SIG-M5 (cell line): ENCODE measurements around the gene GJD4.

ENCODE experiments used
- DNase-seq: peaks from one replicate; lab custom pipeline; 2025; lab: John Stamatoyannopoulos, UW

The GJD4 gene

DNA sequence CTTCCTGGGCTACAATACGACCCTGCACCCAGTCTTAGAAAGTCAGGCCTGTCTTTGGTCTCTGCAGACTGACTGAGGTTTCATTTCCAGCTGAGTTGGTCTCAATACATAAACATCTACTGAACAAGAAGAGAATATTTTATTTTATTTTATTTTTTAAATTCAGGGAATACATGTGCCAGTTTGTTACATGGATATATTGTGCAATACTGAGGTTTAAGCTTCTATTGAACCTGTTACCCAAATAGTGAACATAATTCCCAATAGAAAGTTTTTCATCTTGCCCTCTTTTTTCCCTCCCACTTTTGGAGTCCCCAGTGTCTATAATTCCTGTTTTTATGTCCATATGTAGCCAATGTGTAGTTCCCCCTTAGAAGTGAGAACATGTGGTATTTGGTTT, 26.3 kb downstream of the GJD4 start:
- no peak for DNase-seq

DNA sequence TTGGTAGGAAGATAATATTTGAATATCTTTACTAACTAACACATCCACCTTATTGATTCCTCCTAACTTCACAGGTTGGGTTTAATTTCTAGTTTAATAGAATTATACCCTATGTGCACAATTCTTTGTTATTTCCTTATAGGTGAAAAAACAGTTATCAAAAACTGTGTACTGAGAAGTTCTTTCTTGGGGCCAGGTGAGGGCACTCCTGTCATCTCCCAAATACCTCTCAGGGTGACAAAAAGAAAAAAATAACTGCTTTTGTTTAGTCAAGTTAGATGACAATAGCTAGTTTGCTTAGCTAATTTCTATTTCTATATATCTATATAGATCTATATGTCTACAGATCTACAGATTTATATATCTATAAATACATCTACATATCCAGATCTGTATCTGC, 26.9 kb downstream of the GJD4 start:
- DNase-seq, result no peak

GRCh38 chr10:35633006-35633980, 28.2 kb downstream of the GJD4 start:
- DNase-seq, result no peak

GRCh38 chr10:35635576-35635975, 30.4 kb downstream of the GJD4 start:
- no peak for DNase-seq

DNA sequence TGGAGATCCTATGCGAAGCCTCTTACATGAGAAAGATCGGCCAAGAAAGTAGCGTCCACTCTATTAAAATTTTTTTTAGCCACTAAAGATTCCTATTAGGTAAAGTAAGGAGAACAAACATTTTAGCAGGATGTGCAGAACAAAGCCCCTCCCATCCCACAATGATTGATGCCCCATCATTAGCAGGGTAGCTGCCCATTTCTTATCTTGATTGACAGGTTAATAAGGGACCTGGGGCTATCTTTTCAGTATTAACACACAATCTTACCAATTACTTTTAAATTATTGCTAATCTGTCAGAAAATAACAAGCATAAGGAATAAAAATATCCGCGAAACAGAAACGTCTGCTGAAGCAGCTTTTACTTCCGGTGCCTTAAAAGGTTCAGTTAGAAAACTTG, 31.8 kb downstream of the GJD4 start:
- DNase-seq, result no peak

GRCh38 chr10:35637462-35637861, 32.3 kb downstream of the GJD4 start:
- no peak for DNase-seq

DNA sequence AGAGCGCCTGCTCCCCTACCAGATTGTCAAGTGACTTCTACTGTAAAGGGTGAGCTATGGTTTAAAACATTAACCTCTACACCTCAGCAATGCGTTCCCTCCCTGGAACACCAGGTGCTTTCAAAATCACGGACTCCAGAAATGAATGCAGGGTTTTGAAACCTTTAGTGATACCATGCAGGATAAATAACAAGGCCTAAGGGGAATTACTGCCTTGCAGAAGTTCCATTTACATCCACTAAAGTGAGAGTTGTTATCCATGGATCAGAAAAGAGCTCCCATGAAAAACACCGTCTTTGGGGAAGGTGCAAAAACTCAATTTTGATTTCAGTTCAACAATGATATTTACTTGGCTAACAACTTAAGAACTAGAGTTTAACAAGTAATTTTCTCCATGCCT, 33.0 kb downstream of the GJD4 start:
- DNase-seq, result no peak

DNA sequence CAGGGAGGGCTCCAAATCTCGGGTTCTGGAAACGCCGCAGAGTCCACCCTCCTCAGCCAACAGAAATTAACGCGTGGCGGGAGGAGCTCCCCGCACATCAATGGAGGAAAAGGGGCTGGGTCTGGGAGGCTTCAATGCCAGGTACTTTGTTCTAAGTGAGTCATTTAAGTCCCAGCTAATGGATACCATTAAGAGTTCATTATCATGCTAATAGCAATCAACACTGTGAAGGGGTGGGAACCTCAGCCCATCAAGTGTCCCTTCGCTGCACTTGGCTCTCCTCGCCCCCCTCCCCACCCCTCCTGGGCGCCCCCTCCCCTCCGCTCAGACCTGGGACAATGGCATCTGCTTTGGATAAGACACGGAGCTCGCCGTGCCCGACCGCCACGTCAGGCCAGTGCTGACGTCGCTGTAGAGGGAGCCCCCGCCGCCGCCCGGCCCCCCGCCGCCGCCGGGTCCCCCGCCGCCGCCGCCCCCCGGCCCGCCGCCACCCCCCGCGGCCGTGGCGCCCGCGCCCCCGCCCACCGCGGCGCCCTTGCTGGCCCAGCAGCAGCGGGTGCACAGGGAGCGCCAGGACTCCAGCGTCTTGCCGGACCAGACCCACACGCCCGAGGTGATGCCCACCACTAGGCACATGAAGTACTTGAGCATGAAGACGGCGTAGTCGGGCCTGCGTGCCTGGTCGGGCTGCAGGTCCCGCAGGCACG, 34.0 kb downstream of the GJD4 start:
- no peak for DNase-seq

DNA sequence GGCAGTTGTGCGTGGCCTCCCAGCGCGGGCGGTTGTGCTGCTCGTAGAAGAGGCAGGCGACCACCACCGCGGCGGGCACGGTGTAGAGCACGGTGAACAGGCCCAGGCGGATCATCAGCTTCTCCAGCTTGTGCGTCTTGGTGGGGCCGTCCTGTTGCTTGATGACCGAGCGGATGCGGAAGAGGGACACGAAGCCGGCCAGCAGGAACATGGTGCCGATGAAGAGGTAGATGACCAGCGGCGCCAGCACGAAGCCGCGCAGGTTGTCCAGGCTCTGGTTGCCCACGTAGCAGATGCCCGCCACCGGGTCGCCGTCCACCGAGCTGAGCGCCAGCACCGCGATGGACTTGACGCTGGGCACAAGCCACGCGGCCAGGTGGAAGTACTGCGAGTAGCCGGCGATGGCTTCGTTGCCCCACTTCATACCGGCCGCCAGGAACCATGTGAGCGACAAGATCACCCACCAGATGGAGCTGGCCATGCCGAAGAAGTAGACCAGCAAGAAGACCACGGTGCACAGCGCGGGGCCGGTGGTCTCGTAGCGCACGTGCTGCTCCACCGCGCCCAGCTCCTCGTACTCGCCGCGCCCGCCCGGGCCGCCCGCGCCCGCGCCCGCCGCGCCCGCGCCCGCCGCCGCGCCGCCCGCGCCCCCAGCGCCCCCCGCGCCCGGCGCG, 34.7 kb downstream of the GJD4 start:
- DNase-seq, result no peak

DNA sequence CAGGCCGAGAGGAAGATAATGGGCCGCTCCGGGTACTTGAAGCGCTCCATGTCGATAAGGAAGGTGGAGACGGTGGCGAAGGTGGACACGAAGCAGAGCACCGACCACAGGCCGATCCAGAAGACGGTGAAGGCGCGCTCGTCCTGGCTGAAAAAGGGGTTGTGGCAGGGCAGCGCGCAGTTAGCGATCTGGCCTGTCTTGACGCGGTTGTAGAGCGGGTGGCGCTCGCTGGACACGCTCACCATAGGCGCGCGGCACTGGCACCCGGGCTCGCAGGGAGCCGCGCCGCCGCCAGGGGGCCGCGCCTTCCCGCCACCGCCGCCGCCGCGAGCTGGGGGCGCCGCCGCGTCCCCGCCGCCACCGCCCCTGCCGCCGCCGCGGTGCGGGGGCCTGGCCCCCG, 35.3 kb downstream of the GJD4 start:
- no peak for DNase-seq

DNA sequence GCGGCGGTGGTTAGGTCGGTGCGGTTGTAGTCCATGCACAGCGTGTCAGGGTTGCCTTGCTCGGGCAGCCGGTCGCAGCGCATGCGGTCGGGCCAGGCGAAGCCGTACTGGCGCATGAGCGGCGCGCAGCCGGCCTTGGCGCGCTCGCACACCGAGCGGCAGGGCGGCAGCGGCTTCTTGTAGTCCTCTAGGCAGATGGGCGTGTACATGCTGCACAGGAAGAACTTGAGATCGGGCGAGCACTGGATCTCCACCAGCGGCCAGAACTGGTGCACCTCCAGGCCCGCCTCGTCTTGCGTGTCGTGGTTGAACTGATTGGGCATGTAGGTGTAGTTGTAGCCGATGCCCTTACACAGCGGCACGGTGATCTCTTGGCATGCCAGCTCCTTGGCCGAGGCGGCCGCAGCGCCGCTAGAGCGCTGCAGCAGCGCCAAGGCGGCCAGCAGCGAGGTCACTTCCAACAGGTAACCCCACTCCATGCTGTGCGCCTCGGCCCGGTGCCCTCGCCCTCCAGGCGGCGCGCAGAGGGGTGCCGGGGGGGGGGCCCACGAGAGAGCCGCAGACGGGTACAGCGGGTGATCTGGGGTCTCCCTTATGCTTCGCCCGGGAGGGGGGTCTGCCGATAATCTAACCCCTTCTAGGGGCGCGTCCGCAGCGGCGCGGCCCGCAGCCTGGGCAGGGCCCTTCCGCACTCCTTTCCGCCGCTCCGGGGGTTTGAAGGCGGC, 36.0 kb downstream of the GJD4 start:
- DNase-seq, result no peak

GRCh38 chr10:35641676-35642034, 36.5 kb downstream of the GJD4 start:
- DNase-seq, result no peak

DNA sequence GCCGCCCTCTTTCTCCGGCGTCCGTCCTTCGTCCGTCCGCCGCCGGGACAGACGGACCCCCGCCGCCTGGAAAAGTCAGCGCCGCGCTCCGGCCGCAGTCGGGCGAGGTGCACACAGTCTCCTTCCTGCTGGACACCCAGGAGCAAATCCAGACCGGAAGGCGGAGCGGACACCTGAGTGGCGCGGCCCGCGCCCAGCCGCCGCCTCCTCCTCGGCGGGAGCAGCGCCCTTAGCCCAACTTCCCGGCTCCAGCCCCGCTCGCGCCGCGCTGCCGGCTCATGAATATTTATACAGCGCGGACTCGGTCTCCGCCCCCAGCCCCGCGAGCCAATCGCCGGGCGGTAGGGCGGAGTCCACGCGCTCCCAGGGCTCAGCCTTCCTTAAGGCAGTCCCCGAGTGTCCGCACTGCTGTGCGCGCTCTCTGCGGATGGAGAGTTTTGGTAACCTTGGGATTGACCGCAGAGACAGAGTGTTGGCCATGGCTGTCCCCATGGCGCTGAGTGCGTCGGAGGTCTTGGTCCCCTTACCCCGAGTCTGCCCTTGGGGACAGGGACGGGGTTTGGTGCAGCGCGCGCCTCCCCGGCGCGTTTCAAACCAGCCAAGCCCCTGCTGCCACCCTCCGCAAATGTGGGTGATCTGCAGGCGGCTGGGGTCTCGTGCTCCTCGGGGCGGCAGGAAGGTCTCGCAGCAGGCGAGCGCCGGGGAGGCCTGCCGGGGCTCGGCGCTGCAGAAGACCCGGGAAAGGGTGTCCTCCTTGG, 37.1 kb downstream of the GJD4 start, which contains the start of gene FZD8:
FZD8 (minus strand) TSS at position 262 of the 758 bp plus-strand sequence. CDS start 867 bp downstream, outside the sequence.
- no peak for DNase-seq

DNA sequence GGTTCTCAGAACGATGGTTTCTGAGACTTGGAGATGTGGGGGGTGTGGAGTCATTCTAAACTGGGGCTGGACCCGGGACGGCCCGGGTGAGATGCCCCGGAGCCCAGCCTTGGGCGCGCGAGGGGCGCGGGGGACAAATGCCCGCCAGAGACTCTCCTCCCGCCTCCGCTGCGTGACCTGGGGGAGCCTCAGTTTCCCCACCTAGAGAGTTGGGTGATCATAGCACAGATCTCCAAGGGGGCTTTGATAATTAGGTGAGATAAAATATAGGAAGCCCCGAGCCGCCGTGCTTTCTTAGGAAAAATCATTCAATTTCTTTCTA, 37.6 kb downstream of the GJD4 start:
- DNase-seq, result no peak

GRCh38 chr10:35643151-35644049, 38.3 kb downstream of the GJD4 start:
- DNase-seq, result no peak

DNA sequence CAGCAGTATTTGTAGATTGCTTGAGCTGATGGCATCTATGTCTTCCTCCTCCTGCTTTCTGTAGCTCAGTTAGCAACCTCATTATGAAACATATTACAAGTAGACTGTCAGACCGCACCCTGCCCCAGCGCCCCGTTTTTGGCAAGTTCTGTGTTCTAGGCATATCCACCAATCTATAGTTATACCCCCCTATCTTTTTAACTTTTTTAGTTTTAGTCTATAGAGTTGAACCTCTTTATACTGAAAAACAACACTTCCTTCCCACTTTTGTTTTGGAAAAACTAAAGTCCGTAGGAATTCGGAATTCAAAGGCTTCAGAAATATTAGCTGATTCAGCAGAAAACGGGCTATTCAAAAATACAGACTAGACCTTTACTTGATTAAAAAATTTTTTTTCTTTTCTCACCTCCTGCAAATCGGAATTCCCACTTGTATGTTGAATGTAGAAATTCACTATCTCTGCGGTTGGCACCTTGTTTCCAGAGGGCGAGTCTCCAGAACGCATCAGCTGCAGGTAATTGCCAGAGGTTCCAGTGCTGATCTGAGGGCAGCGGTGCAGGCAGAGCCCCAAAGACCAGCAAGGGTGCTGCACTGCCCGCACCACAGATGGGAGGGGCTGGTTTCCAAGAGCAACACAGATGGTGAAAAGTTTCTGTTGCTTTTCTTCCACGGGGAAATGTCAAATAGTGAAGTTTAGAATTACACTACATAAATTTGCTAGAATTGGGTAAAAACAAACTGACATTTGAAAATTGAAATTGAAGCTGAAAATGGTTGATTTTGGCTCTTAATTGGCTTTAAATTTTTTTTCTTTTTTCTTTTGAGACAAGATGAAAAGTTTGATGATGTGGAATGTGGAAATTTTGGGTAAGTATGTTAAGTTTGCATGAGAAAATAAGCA, 39.2 kb downstream of the GJD4 start:
- no peak for DNase-seq

- DNase-seq, result no peak
These were observed 45.8 kb downstream of the GJD4 start for GRCh38 chr10:35650894-35651293.

DNA sequence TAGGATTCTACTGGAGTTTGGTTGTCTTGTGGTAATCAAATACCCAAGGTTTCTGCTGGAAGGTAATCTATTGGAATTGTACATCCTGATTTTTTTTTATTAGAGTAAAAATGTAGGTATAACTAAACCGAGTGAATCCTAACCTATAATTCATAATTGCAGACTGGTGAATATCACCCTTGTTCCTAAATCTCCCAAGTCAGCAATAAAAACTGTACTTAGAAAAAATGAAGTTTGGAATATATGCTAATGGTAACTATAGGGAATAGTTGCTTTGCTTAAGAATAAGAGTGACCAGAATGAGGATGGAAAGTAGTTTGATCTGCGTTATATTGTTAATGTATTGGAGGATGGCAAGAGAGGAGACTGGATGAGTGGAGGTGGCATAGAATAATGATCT, 47.7 kb downstream of the GJD4 start:
- no peak for DNase-seq

GRCh38 chr10:35657621-35658020, 52.5 kb downstream of the GJD4 start:
- no peak for DNase-seq
